Stimulated activated CD4-positive, alpha-beta T cell treated with anti-CD3 and anti-CD28 coated beads, Interleukin-4, amount 100 ng/mL, for 1 hour (primary cell): Measurements from ENCODE around the gene NUDT14.
A peak's percentile ranks its signal among the peaks of the same experiment; 100 is the strongest.

Experiments
- DNase-seq: peaks from one replicate; pipeline ENCODE4 v3.0.0-alpha.2; 2020

The NUDT14 gene

DNA sequence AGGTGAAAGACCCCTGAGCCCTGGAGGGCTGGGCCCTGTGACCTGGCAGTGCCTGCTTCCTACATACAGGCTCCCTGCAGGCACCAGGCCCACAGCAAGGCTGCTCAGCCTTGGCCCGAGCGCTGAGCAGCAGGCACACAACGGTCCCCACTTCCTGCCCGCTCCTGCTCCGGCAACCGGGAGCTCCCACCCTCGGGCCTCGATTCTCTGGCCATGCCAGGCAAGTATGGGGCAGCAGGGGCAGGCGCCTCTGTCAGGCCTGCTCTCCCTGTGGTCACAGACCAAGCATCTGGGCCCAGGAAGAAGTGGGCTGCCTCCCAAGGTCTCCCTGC, 30.6 kb upstream of the NUDT14 start:
- no peak for DNase-seq

GRCh38 chr14:105211086-105211757, 30.1 kb upstream of the NUDT14 start:
- no peak for DNase-seq

DNA sequence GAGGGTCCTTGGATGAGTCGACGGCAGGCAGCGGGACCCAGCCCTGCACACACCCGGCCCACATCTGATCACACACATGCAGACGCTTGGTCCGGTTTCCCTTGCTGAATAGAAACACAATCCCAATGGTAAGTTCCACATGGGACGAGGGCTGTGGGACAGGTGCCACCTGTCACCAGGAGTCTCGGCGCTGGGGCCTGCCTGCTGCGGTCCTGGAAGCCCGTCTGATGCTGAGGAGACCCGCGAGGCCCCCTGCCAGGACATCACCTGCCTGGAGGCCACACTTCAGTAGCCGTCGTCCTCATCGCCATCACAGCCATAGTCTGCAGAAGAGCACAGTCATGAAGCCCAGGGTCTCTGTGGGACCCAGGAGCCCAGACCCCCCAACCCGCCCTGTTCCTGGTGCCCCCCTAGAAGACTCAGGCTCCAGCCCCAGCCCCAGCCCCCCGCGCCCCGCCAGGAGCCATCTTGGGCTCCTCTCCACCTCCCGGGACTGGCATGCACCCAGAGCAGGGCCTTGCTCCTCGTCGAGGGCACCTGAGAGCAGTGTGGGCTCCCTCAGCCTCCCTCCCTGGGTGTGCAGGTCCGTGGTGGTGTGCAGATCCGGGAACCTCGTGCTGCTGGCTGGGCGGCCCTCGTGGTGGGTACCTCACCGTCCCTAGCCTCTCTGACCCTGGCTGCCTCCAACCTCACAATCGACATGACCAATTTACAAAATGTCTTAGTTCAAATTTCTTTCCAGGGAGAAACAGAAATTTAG, 29.3 kb upstream of the NUDT14 start:
- DNase-seq, result no peak

DNA sequence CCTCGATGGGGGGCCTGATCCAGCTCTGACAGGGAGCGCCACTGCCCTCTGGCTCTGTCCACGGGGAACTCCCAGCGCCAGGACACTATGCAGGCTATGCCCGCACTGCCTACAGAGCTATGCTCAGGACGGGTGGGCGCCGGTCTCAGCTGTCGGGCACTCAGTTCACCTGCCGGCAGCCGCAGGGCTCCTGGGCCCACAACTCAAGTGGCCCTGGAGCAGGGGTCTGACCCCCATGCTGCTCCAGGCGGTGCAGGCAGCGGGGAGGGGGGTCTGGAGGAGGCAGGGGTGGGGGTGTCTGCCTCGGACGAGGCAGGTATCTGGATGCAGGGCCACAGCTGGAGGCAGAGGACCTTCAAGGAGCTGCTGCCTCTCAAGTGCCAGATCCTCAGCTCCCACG, 28.5 kb upstream of the NUDT14 start:
- DNase-seq, result no peak

- no peak for DNase-seq
Measured at GRCh38 chr14:105209091-105209490, 28.0 kb upstream of the NUDT14 start.

DNA sequence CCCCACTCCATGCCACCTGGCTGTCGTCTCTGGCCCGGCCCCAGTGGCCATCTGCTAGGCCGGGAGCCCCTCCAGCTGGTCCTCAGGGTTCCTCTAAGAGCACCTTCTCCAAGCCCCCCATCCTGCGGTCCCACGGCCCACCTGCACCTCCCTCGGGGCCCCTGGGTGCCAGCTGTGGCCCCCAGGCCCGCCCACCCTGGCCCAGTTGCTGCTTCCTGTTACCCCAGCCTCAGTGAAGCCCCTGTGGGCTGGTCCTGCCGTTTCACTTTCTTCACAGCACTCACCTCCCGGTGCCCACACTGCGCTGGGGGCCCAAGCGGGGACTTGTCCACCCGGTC, 27.6 kb upstream of the NUDT14 start:
- DNase-seq, result no peak

DNA sequence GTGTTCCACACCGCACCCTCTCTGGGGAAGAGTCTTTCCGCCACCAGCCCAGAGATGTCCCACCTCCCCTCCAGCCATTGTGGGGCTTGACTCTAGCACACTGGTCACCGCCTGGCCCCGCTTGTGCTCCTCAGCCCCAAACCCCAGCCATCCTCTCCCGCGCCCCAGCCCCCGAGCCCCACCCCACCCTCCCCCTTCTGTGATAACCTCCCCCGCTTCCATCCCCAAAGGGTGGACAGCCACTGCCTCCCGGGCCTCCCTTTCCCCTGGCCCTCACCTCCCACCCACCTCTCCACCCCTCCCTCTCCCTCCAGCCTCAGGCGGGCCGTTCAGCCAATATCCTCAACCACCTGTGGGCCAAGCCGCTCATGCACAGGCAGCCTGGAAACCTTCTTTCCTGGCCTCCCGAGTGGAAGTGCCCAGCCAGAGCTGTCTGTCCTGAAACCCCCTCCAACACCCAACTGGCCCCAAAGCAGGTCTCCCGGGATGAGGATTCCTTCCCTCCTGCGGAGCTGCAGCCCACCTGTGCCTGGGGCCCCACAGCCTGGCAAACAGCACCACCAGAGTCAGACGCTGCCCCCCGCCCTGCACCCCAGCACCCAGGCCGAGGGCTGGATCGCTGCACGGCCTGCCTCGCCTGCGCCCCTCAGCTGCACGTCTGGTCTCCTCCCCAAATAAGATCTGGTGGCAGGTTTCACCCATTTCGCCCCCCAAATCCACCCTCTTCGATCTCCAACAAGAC, 27.1 kb upstream of the NUDT14 start:
- DNase-seq, result no peak

- no peak for DNase-seq
Measured at GRCh38 chr14:105207460-105207901, 26.4 kb upstream of the NUDT14 start.

DNA sequence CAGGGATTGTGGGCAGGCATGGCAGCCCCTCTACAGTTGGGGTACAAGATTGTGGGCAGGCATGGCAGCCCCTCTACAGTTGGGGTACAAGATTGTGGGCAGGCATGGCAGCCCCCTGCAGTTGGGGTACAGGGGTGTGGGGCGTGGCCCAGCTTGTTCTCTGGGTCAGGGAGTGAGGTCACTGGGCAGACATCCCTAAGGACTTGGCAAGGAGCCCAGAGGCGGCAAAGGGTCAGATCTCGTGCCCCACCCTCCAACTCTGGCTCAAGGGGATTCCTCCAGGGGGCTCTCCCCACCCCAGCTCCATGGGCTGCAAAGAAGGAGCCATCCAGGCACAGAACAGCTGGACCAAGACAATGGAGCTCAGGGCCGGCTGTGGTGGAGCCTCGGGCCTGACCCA, 25.8 kb upstream of the NUDT14 start:
- DNase-seq, result no peak

DNA sequence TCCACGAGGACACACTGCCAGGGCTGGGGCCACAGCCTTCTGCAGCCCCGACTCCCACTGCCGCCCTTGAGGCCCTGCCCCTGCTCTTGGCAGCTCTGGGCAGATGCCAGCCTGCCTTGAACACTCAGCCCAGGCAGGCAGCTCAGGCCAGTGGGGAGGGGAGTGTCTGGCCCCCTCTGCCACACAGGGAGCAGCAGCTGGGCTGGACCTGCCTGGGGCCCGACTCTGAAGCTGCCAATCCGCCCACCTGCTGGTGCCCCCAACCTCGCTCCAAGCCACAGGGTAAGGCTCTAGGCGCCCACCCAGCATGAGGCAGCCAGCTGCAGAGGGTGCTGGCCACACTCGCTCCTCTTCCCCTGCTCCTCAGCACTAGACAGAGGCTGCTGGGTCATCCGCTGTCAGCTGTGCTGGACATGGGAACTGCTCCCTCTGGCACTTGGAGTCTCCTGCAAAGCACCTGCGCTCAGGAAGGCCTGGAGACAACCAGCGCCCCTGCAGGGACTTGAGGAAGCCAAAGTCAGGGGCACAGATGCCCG, 24.6 kb upstream of the NUDT14 start:
- no peak for DNase-seq

GRCh38 chr14:105204931-105205672, 24.0 kb upstream of the NUDT14 start:
- no peak for DNase-seq

- no peak for DNase-seq
Measured at GRCh38 chr14:105204206-105204930, 23.3 kb upstream of the NUDT14 start.

- DNase-seq, result no peak
Measured at GRCh38 chr14:105203701-105204100, 22.6 kb upstream of the NUDT14 start.

GRCh38 chr14:105203057-105203531, 22.0 kb upstream of the NUDT14 start:
- peak; percentile 64 for DNase-seq

DNA sequence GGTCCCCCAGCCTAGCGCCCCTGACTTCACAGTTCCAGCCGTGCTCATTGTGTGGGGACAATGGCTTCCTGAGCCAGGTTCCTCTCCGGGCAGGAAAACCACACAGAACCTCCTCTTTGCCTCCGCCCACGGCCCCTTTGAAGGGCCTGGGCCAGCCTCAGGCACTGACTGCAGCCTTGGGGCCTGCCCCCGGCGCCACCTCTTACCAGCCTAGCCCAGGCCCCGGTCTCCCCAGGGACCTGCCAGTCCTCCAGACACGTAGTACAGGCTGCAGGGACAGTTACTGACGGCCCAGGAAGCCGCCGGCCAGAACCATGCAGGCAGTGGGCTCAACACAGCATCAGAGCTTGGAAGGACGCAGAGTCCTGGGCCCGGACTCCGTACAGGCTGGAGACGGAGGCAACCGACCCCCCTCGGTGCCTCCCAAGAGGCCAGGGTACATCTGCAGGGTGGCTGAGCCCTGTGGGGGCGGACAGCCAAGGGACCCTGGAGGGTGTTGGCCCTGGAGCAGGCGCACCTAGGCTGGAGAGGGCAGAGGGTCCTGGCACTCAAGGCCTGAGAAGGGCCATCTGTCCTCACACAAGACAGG, 20.9 kb upstream of the NUDT14 start:
- no peak for DNase-seq

- DNase-seq, result no peak
Measured at GRCh38 chr14:105201156-105201924, 20.2 kb upstream of the NUDT14 start.

DNA sequence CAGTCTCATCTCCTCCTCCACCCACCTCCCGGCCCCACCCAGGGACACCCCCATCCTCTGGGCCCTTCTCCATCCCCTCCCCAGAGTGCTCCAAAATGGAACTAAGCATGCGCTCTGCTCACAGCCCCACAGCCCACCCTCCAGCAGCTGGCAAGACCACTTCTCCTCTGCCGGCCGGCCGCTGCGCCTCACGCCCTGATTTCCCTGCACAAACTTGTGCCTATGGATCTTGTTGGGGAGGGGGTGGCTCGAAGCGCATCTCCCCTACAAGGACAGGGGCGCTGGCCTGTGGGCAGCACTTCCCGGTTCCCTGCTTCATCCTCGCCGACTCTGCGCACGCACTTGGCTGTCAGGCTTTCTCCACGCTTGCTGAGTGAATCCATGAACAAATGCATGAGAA, 19.5 kb upstream of the NUDT14 start:
- DNase-seq, result no peak

GRCh38 chr14:105200074-105200473, 19.0 kb upstream of the NUDT14 start:
- no peak for DNase-seq

DNA sequence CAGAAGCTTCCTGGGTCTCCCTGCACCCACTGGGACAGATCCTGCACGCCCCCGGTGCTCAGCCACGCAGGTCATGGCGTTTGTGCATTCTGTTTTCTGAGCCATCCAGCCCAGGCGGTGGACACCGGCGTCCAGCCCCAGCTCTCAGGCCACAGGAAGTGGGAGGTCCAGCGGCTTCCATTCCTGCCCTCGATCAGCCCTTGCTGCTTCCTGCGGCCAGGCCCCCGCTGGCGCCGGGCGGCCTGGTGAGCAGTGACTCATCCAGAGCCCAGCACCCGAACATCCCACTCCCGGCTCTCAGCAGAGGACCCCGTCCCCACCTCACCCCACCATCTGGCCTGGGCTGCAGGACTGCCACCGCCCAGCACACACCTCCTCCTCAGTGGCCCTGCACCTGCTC, 18.0 kb upstream of the NUDT14 start:
- DNase-seq, result no peak

DNA sequence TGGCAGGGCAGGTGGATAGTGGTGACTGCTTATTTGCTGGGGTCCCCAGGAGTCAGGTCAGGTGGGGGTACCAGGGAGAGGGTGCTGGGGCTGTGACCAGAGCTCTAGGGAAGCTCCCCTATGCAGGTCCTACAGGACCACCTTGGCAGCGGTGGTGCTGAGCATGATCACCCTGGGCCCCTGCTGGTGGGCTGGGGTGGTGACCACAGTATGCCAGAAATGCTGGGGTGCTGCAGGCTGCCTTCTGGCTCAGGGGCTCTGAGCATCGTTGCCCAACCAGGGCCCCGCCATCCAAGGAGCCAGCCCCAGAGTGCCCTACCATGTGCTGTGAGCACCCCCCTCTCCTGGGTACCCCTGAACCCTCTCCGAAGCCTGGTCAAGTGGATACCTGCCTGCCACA, 17.5 kb upstream of the NUDT14 start:
- no peak for DNase-seq

DNA sequence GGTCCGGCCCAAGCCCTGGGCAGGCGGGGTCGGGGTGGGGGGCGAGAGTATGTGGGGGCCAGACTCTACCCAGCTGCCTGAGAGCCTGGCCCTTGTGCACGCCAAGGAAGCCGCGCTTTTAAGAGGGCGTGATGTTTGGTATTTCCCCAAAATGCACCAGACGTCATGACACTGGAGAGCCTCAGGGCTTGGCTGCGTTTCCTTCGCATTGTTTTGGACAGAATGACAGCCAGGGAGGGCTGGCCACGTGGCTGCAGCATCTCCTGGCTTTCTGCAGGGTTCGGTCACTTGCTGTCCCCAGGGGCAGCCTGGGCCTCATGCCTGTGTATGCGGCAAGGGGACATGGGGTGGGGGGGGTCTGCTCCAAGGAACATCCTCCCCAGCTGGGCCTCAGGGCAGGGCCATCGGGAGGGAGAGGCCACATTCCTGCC, 16.1 kb upstream of the NUDT14 start:
- DNase-seq, result no peak
